HL-60 (cell line): ENCODE results near the gene DAAM1.

Source experiments
- DNase-seq, 2 experiments: peaks; one replicate each; pipeline ENCODE4 v3.0.0-alpha.2; 2010 to 2020; ENCODE audit warnings: low read depth in 1 of 2, low spot score in 1 of 2
- H3K27ac ChIP-seq: fragments of 250-450 bp; sonication (Bioruptor Pico); replicated peaks from 2 replicates; pipeline ENCODE4 v1.5.1; 2020; ENCODE audit warnings: mild to moderate bottlenecking, moderate library complexity
- H3K27me3 ChIP-seq: fragments of 250-450 bp; sonication (Bioruptor Pico); 2 replicates; pipeline ENCODE4 v1.5.1; 2021; ENCODE audit warnings: mild to moderate bottlenecking, moderate library complexity; ENCODE audit not compliant: insufficient read depth, poor library complexity, severe bottlenecking
- H3K4me3 ChIP-seq: replicated peaks from 2 replicates; pipeline ENCODE4 v1.5.1; 2011; ENCODE audit warnings: mild to moderate bottlenecking, control low read depth, low read length; ENCODE audit not compliant: insufficient read depth
- GABPA ChIP-seq: IDR thresholded peaks from 2 replicates; pipeline ENCODE4 v1.6.1; 2012; ENCODE audit warnings: low read depth
- POLR2AphosphoS5 ChIP-seq: IDR thresholded peaks from 2 replicates; pipeline ENCODE4 v1.6.1; 2012; ENCODE audit warnings: low read depth
- SPI1 ChIP-seq: IDR thresholded peaks from 2 replicates; pipeline ENCODE4 v1.6.1; 2012; ENCODE audit warnings: low read depth, mild to moderate bottlenecking, borderline replicate concordance
- TF ChIP-seq, protein P1 (sequence below): IDR thresholded peaks from 2 replicates; pipeline ENCODE4 v1.6.1; 2012; ENCODE audit warnings: low read depth; ENCODE audit not compliant: insufficient replicate concordance
- TF ChIP-seq, protein P2 (sequence below): IDR thresholded peaks from one replicate; pipeline ENCODE4 v1.5.1; 2011; ENCODE audit warnings: low read length, control low read depth, inconsistent platforms; ENCODE audit not compliant: insufficient read depth

Gene DAAM1

DNA sequence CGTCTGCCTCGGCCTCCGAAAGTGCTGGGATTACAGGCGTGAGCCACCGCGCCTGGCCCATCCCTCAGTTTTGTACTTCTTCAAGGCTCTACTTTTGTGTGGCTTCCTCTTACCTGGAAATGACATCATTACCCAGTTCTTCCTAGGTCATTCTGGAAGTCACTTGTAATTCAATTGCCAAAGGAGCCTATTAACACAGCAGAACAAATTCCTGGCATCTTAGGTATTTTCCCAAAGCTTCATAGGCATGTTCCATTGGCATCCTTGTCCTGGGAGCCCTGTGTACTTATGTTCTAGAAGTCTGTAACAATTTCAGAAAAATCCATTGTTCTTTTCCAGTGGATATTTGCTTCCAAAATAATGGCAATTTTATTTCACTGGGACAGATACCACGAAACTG lies 60.6 kb downstream of the DAAM1 start:
- H3K4me3 ChIP-seq = no peak overlapping the region
- no peak for DNase-seq
- H3K27ac ChIP-seq = no peak overlapping the region
- TF ChIP-seq, protein P1, sequence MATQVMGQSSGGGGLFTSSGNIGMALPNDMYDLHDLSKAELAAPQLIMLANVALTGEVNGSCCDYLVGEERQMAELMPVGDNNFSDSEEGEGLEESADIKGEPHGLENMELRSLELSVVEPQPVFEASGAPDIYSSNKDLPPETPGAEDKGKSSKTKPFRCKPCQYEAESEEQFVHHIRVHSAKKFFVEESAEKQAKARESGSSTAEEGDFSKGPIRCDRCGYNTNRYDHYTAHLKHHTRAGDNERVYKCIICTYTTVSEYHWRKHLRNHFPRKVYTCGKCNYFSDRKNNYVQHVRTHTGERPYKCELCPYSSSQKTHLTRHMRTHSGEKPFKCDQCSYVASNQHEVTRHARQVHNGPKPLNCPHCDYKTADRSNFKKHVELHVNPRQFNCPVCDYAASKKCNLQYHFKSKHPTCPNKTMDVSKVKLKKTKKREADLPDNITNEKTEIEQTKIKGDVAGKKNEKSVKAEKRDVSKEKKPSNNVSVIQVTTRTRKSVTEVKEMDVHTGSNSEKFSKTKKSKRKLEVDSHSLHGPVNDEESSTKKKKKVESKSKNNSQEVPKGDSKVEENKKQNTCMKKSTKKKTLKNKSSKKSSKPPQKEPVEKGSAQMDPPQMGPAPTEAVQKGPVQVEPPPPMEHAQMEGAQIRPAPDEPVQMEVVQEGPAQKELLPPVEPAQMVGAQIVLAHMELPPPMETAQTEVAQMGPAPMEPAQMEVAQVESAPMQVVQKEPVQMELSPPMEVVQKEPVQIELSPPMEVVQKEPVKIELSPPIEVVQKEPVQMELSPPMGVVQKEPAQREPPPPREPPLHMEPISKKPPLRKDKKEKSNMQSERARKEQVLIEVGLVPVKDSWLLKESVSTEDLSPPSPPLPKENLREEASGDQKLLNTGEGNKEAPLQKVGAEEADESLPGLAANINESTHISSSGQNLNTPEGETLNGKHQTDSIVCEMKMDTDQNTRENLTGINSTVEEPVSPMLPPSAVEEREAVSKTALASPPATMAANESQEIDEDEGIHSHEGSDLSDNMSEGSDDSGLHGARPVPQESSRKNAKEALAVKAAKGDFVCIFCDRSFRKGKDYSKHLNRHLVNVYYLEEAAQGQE = no peak
- TF ChIP-seq GABPA (no peak), POLR2AphosphoS5 (no peak), SPI1 (no peak)
- TF ChIP-seq, protein P2, sequence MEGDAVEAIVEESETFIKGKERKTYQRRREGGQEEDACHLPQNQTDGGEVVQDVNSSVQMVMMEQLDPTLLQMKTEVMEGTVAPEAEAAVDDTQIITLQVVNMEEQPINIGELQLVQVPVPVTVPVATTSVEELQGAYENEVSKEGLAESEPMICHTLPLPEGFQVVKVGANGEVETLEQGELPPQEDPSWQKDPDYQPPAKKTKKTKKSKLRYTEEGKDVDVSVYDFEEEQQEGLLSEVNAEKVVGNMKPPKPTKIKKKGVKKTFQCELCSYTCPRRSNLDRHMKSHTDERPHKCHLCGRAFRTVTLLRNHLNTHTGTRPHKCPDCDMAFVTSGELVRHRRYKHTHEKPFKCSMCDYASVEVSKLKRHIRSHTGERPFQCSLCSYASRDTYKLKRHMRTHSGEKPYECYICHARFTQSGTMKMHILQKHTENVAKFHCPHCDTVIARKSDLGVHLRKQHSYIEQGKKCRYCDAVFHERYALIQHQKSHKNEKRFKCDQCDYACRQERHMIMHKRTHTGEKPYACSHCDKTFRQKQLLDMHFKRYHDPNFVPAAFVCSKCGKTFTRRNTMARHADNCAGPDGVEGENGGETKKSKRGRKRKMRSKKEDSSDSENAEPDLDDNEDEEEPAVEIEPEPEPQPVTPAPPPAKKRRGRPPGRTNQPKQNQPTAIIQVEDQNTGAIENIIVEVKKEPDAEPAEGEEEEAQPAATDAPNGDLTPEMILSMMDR = no peak
- H3K27me3 ChIP-seq = no peaks in the 10 kb centered on the region

DNA sequence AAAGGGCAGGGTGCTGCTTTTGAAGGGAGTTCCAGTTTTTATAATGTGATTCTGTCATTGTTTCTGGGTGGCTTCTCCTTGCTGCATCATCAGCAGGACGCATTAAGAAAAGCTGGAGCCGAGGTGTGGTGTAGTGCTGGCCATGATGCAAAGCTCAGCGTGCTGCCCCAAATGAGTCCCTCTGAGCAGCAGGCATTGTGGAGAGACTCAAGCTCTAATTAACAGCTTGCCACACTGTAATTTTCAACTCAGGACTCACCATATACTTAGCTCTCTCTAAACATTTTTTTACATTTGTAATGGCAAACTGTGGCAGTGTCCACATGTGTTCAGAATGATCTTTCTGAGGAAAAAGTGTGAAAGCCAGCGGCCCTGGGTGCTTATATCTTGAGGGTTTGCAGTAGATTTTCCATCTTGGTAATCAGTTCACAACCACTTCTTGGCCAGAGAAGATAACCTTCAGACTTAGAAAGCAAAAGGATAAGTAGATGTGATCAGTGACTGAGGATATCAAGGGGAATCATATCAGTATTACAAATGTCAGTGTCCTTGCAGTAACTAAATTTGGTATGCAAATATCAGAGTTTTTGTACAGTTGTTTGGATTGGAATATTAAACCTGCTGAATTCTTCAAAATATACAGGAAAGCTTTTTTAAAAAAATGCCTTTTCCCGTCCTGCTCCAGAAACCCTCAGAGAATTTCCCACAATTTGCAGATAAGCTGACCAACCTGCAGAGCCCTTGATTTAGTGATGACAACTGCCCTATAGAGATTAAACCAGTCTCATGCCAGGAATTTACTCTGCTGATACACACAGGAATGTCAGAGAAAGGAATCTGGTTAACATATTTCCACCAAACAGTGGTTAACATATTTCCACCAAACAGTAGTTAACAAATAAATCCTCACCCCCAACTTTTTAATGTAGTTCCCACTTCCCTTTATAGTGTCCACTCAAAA lies 63.6 kb downstream of the DAAM1 start:
- TF ChIP-seq GABPA = no peak
- no peak for TF ChIP-seq POLR2AphosphoS5
- TF ChIP-seq, protein P2 = no peak
- TF ChIP-seq SPI1 = no peak
- TF ChIP-seq, protein P1 = no peak
- no peak overlapping the region for H3K27ac ChIP-seq
- H3K4me3 ChIP-seq = no peak overlapping the region
- H3K27me3 ChIP-seq = no peaks in the 10 kb centered on the region
- DNase-seq = no peak

DNA sequence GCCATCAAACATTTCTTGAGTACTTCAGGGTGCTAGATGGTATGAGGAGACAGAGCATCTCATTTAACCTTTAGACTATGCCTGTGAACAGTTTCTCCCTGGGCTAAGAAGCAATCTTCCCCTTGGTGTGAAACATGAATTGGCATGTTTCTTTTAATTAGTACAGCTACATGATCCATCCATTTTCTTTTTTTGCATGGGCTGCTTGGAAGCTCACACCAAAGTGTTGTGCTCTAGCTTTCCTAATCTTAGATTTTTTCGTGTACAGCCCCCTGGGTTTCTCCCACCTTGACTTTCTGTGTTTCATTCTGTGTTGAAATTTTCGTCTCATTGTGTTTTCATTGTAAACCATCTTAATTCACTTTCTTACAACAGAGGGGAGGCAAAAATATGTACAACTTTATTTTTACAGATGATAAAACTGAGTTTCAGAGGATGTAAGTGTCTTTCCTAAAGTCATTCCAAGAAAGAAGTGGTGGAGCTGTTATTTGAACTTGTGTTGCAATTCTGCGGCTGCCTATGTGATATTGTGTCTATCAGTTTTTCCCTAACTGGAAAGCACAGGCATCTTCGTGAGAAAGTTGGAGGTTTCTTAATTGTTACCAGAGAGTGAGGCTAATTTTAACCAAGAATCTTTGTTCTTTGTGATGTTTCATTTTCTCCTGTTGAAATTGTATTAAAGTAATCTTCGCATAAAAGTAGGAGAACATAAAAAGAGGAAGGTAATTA lies 64.5 kb downstream of the DAAM1 start:
- DNase-seq = peak in 1 of 2 experiments; percentile 26
- no peak overlapping the region for H3K27ac ChIP-seq
- no peak overlapping the region for H3K4me3 ChIP-seq
- TF ChIP-seq, protein P1 = no peak
- TF ChIP-seq POLR2AphosphoS5 (no peak), GABPA (no peak), SPI1 (no peak)
- TF ChIP-seq, protein P2 = no peak
- H3K27me3 ChIP-seq = no peaks in the 10 kb centered on the region
